Mesodermal cell (in vitro differentiated cells): ENCODE data around the gene CD93. TPM values are rescaled to one million over a fixed set of nuclear protein-coding genes. Genes with fewer than 3 reads are reported as not detected.

Source experiments
- H3K27ac ChIP-seq: 2 replicates; pipeline ENCODE4 v1.7.0; 2013; ENCODE audit warnings: mild to moderate bottlenecking, low read depth, low read length, moderate library complexity; ENCODE audit not compliant: severe bottlenecking
- H3K36me3 ChIP-seq: 2 replicates; pipeline ENCODE4 v1.7.1; 2013; ENCODE audit warnings: mild to moderate bottlenecking, low read length, moderate library complexity; ENCODE audit not compliant: control insufficient read depth, insufficient read depth
- H3K4me1 ChIP-seq: one replicate; pipeline ENCODE4 v1.7.1; 2013; ENCODE audit warnings: mild to moderate bottlenecking, low read length; ENCODE audit not compliant: insufficient read depth, control insufficient read depth, poor library complexity, severe bottlenecking
- H3K4me3 ChIP-seq: 2 replicates; pipeline ENCODE4 v1.7.0; 2013; ENCODE audit warnings: low read length, control low read depth, mild to moderate bottlenecking; ENCODE audit not compliant: insufficient read depth, poor library complexity, severe bottlenecking; ENCODE audit errors: extremely low read depth
- H3K9me3 ChIP-seq: 2 replicates; pipeline ENCODE4 v1.7.1; 2013; ENCODE audit warnings: mild to moderate bottlenecking, low read length, moderate library complexity; ENCODE audit not compliant: control insufficient read depth
- WGBS, 2 experiments: methylation state at CpG; one replicate each; pipeline ENCODE4 v1.1.5; 2013; ENCODE audit warnings: missing lambda C conversion rate in 2 of 2; ENCODE audit not compliant: insufficient coverage in 2 of 2; 5-methylcytosine and 5-hydroxymethylcytosine counted together
- polyA plus RNA-seq, 2 experiments: library from polyadenylated mRNA; stranded (reverse); fragments of 50-300 nt; gene quantifications; one replicate each; pipeline ENCODE4 v1.2.3, GENCODE V29; 2013

Gene CD93
- polyA plus RNA-seq (2013, experiment 1 of 2) = 29.3 TPM
- 19.4 TPM for polyA plus RNA-seq (2013, experiment 2 of 2)

GRCh38 chr20:23086056-23086566 lies at the start of gene CD93:
Gene CD93, minus strand, starts transcription at chr20:23086324. Its CDS starts 132 bp downstream, at chr20:23086192.
- Histone ChIP-seq H3K4me1 (peaks cover 9% of the 10 kb centered on the region), H3K4me3 (no peak within 1 kb of the TSS), H3K36me3 (no peaks in the 10 kb centered on the region), H3K9me3 (no peaks in the 10 kb centered on the region), H3K27ac (no peak within 1 kb of the TSS)
- 82 to 88% methylated on average over 27 to 28 of the region's 28 CpGs for WGBS, 2 experiments

GRCh38 chr20:23133560-23133998 lies 47.5 kb upstream of the CD93 start:
- H3K9me3 ChIP-seq = no peaks in the 10 kb centered on the region
- H3K36me3 ChIP-seq = no peaks in the 10 kb centered on the region
- H3K4me1 ChIP-seq = peaks cover 19% of the 10 kb centered on the region
- no peak overlapping the region for H3K27ac ChIP-seq
- no peak overlapping the region for H3K4me3 ChIP-seq
- 89 to 91% methylated on average over 7 to 8 of the region's 8 CpGs for WGBS, 2 experiments

DNA sequence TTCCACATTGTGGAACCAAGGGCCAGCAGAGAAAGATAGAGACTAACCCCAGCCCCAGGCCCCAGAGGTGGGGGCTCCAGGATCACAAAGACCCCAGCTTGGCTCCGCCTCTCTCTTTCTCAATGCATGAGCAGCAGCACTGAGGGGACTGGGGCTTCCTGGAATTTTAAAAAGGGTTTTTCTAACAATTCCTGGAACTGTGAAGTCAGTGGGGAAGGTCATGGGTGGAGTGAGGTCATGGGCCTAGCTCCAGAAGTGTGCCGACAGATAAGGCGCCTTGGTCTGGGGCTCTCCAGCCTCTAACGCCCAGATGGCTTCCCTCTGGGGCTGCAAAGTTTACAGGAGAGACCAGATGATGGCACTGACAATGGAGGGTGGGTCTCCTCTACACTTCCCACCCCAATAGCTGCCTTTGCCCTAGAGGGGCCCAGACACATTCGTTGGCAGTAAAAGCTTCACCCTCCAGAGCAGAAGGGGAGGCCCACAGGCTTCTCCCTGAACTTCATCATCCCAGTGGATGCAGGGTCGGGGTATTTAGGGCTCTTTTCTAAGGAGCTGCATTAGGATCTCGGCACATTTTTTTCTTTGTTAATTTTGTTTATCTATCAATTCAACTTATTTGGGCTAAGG lies 46.9 kb upstream of the CD93 start:
- Histone ChIP-seq H3K27ac (peak overlapping the region; percentile 23), H3K4me1 (peaks cover 19% of the 10 kb centered on the region), H3K4me3 (no peak overlapping the region), H3K36me3 (no peaks in the 10 kb centered on the region), H3K9me3 (no peaks in the 10 kb centered on the region)
- 85 to 86% methylated on average over 2 to 4 of the region's 7 CpGs for WGBS, 2 experiments

DNA sequence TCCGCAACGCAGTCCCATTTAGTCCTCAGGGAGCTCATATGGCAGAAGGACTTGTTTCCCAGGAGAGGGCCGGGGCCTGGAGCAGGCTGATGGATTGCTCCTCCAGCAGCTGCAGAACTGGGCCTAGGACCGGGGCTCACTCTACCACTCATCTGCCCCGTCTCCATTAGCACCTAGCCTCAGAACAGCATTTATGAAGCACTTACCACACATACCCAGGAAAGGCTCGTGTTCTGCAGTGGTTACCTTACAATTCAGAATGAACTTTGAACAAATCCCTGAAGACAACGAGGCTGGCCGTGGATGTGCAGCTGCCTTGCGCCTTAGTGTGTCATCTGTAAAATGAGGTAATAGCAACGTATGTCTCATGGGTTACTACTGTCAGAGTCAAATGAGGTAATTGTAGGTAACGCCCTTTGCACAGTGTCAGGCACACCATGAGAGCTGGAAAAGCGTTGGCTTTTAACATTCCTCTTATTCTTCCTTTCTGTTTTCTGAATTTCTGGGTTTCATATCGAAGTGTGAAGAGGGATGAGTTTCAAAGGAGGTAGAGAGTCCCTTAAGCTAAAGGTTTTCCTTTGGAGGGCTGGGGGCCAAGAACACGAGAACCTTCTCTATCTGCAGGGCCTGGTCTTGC lies 46.3 kb upstream of the CD93 start:
- 90 to 91% methylated on average over 12 of the region's 14 CpGs for WGBS, 2 experiments
- Histone ChIP-seq H3K27ac (no peak overlapping the region), H3K4me3 (no peak overlapping the region), H3K9me3 (no peaks in the 10 kb centered on the region), H3K36me3 (no peaks in the 10 kb centered on the region), H3K4me1 (peaks cover 19% of the 10 kb centered on the region)

DNA sequence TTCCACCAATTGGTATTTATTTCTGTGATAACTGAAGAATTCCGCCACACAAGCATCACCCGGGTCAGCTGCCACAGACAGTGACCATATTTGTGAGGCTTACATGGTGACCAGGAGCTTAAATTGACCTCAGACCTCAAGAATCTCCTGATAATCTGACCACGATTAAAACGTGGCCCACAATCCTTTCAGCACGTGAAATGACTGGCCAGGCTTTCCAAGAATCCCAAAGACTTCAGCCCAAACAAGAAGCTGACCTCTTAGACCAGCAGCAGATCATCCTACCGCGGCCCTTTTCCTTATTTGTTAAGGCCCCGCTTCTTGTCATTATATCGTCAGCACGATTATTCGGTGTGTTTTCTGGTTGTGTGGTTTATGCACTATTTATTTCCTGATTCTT lies 45.6 kb upstream of the CD93 start:
- H3K27ac ChIP-seq = no peak overlapping the region
- H3K9me3 ChIP-seq = no peaks in the 10 kb centered on the region
- no peak overlapping the region for H3K4me3 ChIP-seq
- no peaks in the 10 kb centered on the region for H3K36me3 ChIP-seq
- H3K4me1 ChIP-seq = peaks cover 19% of the 10 kb centered on the region
- 89 to 91% methylated on average over 7 of the region's 11 CpGs for WGBS, 2 experiments

GRCh38 chr20:23130622-23131140 lies 44.6 kb upstream of the CD93 start:
- Histone ChIP-seq H3K36me3 (no peaks in the 10 kb centered on the region), H3K27ac (no peak overlapping the region)
- 80% methylated on average over 1 of the region's 4 CpGs; no CpG with 5 or more reads in 1 of the 2 experiments for WGBS, 2 experiments

GRCh38 chr20:23129891-23130621 lies 43.9 kb upstream of the CD93 start:
- no peaks in the 10 kb centered on the region for H3K36me3 ChIP-seq
- H3K4me1 ChIP-seq = peaks cover 19% of the 10 kb centered on the region
- H3K4me3 ChIP-seq = no peak overlapping the region
- H3K9me3 ChIP-seq = no peaks in the 10 kb centered on the region
- 81 to 86% methylated on average over 11 to 12 of the region's 12 CpGs for WGBS, 2 experiments
- no peak overlapping the region for H3K27ac ChIP-seq

More at GRCh38 chr20:23130622-23131140, 44.6 kb upstream of the CD93 start:
- Histone ChIP-seq H3K4me3 (no peak overlapping the region), H3K9me3 (no peaks in the 10 kb centered on the region), H3K4me1 (peaks cover 19% of the 10 kb centered on the region)

DNA sequence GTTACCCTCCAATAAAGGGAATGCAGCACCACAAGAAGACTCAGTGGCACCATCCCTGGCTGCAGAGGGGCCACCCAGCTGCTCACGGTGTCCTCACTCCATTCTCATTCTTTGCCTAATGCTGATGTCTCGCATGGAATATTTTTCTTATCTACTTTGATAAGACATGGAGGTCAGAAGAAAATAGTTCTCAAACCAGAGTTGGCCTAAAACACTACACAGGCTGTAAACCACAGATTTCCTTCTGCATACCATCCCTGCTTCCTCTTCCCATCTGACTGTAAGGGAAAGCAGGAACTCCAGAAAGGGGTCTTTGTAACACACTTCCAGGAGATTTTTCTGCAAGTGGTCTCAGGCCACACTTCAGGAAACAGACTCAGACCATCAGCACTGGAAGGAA lies 43.1 kb upstream of the CD93 start:
- no peak overlapping the region for H3K27ac ChIP-seq
- H3K9me3 ChIP-seq = no peaks in the 10 kb centered on the region
- H3K36me3 ChIP-seq = no peaks in the 10 kb centered on the region
- no peak overlapping the region for H3K4me3 ChIP-seq
- no CpG with 5 or more reads among the region's 2 CpGs for WGBS, 2 experiments
- peaks cover 21% of the 10 kb centered on the region for H3K4me1 ChIP-seq

DNA sequence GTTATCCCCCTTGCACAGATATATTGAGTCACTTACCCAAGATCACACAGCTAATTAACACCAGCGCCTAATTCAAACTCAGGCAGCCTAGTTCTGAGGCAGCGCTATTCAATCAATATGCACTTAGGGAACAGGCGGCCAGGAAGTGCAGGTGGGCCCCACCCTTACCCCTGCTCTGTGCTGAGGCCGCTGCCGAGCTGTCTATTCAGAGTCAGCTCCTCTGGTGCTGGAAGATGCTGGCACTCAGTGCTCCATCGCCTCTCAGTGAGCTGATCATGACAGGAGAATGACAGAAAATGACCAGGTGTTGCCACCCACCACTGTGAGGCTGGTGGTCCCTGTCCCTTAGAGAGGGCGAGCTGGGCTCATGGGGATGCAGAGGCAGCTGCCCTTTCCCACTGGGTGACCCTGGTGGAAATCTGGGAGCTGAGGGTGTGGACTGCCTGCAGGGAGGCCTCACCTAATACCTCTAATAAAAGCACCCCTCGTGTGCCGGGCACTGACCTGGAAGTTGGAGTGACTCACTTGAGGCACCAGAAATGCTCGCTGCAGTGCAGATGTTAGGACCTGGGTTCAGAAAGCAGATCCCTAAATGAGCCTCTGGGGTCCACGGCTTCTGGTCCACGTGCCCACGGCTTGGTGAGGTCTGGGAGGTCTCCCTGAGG lies 42.5 kb upstream of the CD93 start:
- 82 to 92% methylated on average over 9 to 11 of the region's 13 CpGs for WGBS, 2 experiments
- Histone ChIP-seq H3K9me3 (no peaks in the 10 kb centered on the region), H3K4me3 (no peak overlapping the region), H3K4me1 (peaks cover 21% of the 10 kb centered on the region), H3K27ac (no peak overlapping the region), H3K36me3 (no peaks in the 10 kb centered on the region)
